HG02943 (cell line): Measurements from ENCODE around the gene BAZ2B.
"Not testable (repeated sequence)": the region's sequence is repeated elsewhere in the genome, so short reads cannot be mapped to it uniquely, and the experiment has no call there.

ENCODE experiments used
- ATAC-seq: cut with Tn5 transposase; IDR thresholded peaks from one replicate; pipeline ENCODE4 v1.9.1; 2021; ENCODE audit warnings: mild to moderate bottlenecking, low read depth, moderate library complexity; ENCODE audit not compliant: unreplicated experiment

BAZ2B gene

DNA sequence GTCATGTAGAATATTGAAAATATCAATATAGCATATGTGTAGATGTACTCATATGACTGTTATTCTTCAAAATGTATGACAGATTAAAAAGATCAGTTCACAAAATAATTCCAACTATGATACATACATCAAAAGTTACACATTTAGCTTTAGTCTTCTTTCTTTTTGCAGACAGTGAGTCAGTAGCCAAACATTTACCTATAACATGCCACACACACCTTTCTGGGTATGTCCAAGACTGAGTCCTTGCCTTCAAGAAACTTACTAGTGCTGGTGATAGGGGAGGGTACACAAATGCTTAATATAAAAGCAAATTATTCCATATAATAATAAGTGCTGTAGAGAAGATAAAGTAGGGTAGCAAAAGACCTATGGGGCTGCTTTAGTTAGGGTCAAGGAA, 176.9 kb downstream of the BAZ2B start:
- ATAC-seq = no peak

- ATAC-seq = no peak
Observed at GRCh38 chr2:159438720-159439353, 177.5 kb downstream of the BAZ2B start.

- ATAC-seq = no peak
Observed at GRCh38 chr2:159438284-159438683, 178.1 kb downstream of the BAZ2B start.

- no peak for ATAC-seq
Observed at GRCh38 chr2:159432610-159433009, 183.7 kb downstream of the BAZ2B start.

GRCh38 chr2:159427048-159427447, 189.3 kb downstream of the BAZ2B start:
- ATAC-seq = no peak

DNA sequence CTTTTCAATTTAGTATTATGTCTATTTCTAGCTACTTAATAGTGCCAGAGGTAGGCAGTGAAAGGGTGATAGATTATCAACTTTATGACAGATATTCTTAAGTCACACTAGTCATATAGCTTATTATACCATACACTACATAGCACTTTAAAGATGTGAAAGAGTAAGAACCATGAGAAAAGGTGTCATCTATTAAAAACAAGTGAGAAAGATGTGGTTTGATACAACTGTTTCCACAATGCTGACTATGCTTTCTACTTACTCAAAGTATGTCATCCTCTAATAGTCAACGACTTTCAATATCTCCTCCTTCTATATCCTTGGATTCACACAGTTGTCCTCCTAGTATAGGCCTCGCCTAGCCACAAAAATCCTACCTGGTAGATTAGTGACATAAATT, 196.9 kb downstream of the BAZ2B start:
- no peak for ATAC-seq

DNA sequence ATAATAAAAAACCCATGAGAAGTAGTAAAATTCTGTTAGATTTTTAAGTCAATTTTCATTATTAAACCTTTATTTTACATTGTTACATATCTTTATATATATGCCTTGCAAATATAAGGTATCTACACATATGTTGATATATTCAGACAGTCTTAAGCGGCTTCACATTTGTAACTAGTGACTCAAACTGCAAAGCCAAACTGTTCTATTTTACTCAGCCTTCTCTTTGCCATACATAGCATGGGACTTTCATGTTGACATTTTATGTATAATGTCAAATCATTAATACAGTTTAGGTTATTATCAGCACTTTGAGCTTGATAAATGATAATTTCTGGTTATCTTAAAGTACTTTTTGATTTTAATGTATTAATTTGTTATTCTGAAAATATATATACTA, 204.9 kb downstream of the BAZ2B start:
- no peak for ATAC-seq

DNA sequence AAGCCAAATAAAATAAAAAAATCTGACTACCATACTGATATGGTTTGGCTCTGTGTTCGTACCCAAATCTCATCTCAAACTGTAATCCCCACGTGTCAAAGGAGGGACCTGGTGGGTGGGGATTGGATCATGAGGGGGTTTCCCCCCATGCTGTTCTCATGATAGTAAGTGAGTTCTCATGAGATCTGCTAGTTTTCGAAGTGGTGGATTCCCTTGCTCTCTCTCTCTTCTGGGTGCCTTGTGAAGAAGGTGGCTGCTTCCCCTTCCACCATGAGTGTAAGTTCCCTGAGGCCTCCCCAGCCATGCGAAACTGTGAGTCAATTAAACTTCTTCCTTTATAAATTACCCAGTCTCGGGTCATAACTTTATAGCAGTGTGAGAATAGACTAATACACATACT, 206.1 kb downstream of the BAZ2B start:
- no peak for ATAC-seq

DNA sequence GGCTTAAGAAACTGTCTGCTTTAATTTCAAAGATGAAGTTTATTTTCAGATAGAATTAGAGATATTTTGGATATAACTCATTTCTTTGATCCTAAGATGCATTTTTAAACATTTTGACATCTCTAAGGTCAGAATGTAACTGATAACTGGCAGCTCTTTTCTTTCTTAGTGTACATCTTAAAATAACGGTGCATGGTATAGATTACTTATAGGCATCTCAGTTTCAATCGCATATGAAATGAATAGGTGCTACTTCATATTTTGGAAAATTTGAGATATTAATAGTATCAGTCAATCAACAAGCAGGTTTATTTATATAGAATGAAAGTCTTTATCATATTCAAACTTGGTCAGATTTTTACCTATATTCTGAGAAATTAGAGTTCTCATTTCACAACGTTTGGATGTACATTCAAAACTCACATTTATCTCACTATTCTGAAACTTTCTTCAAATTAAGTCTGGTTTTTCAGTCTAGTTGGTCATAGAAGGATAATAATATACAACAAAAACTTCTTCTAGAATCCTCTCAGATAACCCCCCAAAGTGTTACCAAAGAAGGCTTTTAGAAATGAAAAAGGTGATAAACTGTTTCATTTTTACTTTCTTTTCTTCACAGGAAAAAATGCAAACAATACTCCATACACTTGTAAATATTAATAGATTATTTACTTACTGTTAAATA, 207.1 kb downstream of the BAZ2B start:
- no peak for ATAC-seq

- ATAC-seq = no peak
Observed at GRCh38 chr2:159402790-159403189, 213.6 kb downstream of the BAZ2B start.

DNA sequence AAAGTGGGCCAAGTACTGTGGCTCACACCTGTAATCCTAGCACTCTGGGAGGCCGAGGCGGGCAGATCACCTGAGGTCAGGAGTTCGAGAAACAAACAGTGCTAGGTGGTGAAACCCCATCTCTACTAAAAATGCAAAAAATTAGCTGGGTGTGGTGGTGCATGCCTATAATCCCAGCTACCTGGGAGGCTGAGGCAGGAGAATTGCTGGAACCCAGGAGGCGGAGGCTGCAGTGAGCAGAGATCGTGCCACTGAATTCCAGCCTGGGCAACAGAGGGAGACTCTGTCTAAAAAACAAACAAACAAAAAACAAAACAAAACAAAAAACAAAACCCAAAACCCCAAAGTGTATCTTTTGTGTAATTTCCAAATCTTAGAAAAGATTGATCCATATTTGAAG, 214.2 kb downstream of the BAZ2B start:
- not testable (repeated sequence) for ATAC-seq

- no peak for ATAC-seq
Observed at GRCh38 chr2:159399716-159400415, 216.5 kb downstream of the BAZ2B start.

DNA sequence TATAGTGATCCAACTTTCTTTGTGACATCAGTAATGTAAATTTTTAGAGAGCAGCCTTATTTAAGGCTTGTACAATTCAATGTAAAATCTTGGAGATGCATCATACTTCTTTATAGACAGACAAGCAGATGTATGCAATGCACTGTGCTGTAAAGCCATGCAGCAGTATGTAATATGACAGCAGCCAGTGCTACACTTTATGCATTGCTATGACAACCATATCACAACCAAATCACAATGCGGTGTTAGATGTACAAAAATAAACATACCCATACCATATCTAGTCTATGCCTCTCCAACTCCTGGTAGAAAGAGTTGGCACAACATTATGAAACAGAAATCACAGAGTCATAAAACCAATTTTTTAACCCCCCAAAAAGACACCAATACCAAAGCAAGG, 219.5 kb downstream of the BAZ2B start:
- no peak for ATAC-seq

- no peak for ATAC-seq
Observed at GRCh38 chr2:159382447-159383028, 233.8 kb downstream of the BAZ2B start.

GRCh38 chr2:159381574-159381973, 234.8 kb downstream of the BAZ2B start:
- ATAC-seq = peak; percentile 84

DNA sequence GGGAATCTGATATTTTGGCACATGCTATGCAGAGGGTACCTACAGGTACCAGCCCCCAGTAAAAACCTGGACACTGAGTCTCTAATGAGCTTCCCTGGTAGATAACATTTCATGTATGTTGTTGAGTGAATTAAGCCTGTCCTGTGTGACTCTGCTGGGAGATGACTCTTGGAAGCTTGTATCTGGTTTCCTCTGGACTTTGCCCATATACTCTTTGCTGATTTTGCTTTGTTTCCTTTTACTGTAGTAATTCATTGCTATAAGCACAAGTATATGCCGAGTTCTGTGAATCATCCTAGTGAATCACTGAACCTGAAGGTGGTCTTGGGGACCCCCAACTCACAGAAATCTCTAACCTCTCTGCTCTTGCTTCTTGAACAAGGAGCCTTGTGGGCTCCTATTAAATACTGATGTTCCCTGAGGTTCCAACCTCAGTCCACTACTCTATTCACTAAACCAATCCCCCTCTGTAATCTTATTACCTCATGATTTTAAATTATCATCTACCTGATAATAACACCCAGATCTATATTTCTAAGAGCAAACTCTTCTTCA, 235.6 kb downstream of the BAZ2B start:
- no peak for ATAC-seq

DNA sequence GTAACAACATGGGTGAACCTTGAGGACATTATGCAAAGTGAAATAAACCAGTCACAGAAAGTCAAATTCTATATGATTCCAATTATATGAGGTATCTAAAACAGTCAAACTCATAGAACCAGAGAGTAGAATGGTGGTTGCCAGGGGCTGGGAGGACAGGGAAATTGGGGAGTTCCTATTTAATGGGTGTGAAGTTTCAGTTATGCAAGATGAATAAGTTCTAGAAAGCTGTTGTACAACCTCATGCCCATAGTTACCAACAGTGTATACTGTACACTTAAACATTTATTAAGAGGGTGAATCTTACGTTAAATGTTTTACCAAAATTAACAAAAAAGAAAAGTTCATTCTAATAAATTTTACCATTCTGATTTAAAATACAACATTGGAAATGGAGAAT, 237.2 kb downstream of the BAZ2B start:
- no peak for ATAC-seq

- no peak for ATAC-seq
Observed at GRCh38 chr2:159375241-159375640, 241.1 kb downstream of the BAZ2B start.

DNA sequence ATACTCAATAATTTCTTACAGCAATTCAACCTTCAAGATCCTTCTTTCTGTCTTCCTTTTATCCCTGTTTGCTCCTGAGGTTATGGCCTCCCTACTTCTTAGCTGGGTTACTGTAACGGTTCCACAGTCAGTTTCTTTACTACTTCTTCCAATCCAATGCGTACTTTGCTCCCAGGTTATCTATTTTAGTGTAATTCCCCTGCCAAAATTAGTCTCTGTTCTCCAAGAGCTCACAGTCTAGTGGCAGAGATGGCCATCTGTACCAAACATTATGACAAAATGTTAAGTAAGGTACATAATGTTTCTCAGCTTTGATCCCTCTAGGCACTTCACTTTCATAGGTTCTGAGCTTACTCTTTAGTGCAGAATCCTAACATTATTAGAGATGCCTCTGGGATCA, 244.8 kb downstream of the BAZ2B start:
- no peak for ATAC-seq

GRCh38 chr2:159366538-159366937, 249.8 kb downstream of the BAZ2B start:
- no peak for ATAC-seq

DNA sequence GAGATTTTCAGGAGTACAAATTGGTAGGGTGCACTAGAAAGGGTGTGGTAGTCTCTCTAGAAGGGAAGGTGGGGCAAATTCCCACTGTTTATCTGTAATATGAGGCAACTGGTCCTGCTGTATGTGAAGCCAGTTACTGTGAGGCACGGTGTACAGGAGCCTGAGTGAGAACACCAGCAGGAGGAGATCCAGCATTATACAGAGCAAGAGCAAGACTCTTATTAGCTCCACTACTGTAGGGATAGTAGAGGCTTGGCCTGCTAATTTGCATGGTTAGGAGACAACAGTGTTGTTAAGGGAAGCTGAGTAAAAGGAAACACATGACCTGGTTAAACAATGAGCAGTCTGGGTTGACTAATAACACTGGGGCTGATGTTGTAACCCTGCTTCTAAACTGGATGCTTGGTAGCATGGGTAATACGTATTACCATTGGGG, 253.5 kb downstream of the BAZ2B start:
- peak; percentile 82 for ATAC-seq
